WI38 (cell line): Measurements from ENCODE around the gene WFDC1.

Experiments used
- H3K4me3 ChIP-seq: 2 replicates; pipeline ENCODE4 v1.5.1; 2011; ENCODE audit warnings: low read depth, mild to moderate bottlenecking, control low read depth, low read length
- TF ChIP-seq, protein P1 (sequence below): IDR thresholded peaks from 2 replicates; pipeline ENCODE4 v1.5.1; 2012; ENCODE audit warnings: low read depth, mild to moderate bottlenecking, control low read depth, low read length

The WFDC1 gene

DNA sequence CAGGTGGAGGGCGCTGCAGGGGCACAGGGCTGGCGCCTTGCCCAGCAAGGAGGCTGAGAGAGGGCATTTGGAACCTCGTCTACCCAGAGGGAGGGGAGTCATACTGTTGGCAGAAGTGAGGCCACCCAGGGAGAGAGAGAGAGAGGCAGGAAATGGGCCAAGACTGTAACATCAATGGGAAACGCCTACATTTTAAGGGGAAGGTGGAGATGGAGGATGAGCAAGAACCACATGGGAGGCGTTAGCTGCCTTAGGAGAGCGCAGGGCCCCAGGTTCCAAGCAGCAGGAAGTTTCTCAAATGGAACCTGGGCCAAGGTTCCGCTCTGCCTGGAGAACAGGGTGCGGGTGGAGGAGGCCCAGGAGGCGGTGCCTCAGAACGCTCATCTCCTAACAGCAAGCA, 2.7 kb upstream of the WFDC1 start:
- H3K4me3 ChIP-seq: no peak overlapping the region
- TF ChIP-seq, protein P1, sequence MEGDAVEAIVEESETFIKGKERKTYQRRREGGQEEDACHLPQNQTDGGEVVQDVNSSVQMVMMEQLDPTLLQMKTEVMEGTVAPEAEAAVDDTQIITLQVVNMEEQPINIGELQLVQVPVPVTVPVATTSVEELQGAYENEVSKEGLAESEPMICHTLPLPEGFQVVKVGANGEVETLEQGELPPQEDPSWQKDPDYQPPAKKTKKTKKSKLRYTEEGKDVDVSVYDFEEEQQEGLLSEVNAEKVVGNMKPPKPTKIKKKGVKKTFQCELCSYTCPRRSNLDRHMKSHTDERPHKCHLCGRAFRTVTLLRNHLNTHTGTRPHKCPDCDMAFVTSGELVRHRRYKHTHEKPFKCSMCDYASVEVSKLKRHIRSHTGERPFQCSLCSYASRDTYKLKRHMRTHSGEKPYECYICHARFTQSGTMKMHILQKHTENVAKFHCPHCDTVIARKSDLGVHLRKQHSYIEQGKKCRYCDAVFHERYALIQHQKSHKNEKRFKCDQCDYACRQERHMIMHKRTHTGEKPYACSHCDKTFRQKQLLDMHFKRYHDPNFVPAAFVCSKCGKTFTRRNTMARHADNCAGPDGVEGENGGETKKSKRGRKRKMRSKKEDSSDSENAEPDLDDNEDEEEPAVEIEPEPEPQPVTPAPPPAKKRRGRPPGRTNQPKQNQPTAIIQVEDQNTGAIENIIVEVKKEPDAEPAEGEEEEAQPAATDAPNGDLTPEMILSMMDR: no peak

DNA sequence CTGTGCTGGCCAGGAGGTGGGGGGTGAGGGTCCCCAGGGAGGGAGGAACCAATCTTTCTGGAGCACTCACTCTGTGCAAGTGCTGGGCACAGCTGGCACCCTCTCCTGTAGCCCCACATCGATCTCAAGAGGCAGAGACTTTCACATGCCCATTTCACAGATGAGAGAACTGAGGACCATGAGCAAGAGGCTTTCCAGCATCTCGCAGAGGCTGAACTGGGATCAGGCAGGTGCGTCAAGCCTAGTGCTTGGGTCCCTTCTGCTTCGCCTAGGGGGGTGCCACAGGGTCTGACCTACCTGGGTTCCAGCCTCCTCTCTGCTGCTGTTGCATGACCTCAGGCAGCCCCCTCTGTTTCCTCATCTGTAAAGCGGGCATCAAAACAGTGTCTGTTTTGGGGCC, 1.3 kb upstream of the WFDC1 start:
- TF ChIP-seq, protein P1: no peak
- H3K4me3 ChIP-seq: no peak overlapping the region

DNA sequence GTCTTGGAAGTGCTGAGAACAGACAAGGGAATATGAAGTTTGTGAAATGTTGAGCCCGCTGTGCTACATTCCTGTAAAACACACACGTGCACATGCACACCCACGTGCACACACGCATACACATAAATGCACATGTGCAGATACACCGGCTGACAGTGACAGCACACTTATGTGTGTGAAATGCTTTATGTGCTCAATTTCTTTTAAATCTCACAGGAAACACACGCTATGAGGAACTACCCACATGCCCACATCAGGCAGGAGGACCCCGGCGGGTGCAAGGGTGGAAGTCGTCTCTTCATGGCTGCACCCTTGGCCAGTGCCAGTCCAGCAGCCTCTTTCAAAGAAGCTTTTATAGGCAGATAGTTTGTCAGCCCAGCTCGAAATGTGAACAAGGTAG, 561 bp upstream of the WFDC1 start:
- TF ChIP-seq, protein P1: no peak
- H3K4me3 ChIP-seq: no peak overlapping the region; the same call in 1 of the 2 replicates

DNA sequence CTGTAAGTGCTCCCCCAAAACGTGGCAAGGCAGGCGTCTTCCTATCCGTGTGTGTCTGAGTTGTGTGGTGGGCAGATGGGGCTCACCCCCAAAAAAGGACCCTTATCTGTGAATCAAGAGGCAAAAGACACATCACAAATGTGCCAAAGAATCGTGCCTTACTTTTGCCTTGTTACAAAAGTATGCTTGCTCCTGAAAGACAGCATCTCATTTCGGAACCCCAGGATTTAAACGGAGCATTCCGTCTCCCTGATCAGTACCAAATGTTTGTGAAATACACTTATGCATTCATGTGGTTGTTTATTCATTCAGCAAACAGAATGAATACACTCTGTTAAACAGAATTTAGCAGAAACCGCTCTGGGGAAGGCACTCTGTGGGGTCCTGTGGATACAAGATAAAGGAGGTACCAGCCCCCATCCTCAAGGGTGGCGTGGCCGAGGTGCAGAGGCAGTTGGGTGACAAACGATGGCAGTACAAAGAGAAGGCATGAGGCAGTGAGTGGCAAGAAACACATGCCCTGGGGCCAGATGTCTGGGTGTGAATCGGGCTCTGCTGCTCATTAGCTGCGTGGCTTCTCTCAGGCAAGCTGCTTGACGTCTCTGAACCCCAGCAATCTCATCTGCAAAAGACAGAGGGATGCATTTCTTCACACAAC, 654 bp downstream of the WFDC1 start:
- H3K4me3 ChIP-seq: peak overlapping the region; percentile 64
- TF ChIP-seq, protein P1: no peak

DNA sequence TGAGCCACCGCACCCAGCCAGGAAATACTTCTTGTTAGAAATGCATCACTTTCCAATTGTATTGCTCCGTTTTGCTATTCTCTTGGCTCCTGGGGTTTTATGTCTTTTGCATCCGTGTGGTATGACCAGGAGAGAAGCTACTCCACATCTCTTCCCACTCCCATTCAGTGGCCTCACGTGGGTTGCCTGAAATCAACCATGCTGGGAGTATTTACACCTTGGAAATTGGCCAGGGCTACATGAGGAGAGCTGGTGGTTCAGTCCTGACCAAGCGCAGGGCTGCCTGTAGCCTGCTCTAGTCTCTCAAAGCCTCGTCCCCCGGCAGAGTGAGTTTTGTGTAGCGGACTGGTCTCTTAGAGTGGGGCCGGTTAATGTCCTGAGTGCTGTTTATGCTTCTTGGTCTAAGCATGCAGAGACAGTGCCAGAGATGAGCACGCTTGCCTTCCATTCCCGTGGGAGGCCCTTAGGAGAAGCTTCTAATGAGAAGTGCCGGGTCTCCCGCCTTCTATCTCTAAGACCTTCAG, 3.8 kb downstream of the WFDC1 start:
- no peak overlapping the region for H3K4me3 ChIP-seq
- TF ChIP-seq, protein P1: no peak

DNA sequence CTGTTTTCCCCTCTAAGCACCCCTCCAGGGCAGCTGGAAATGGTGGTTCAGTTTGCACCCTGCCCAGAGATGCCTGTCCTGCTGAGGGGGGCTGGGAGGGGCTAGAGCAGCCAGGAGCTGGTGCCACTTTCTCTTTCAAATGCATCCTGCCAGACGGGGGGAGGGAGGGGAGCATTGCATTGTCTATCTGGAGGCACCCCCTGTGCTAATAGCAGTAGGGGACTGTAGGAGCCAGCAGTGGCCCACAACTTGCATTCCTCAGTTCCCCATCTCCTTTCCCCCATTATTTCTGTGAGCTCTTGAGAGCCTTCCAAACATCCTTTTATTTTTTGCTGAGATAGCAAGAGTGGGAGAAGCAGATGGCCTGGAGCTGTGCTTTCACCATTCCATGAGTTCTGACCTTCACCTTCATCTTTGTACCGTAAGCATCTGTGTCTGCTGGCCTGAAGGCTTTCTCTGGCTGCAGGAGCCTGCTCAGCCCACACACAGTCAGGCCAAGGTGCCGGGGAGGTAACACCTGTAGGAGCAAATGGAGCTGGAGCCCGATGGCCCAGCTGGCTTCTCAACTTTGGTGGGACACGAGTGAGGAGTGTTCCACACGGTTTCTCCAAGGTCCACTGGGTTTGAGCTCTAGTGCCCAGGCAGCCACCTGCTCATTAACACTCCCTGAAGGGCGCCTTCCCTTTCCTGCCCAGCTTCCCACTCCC, 5.2 kb downstream of the WFDC1 start:
- no peak overlapping the region for H3K4me3 ChIP-seq
- TF ChIP-seq, protein P1: no peak

DNA sequence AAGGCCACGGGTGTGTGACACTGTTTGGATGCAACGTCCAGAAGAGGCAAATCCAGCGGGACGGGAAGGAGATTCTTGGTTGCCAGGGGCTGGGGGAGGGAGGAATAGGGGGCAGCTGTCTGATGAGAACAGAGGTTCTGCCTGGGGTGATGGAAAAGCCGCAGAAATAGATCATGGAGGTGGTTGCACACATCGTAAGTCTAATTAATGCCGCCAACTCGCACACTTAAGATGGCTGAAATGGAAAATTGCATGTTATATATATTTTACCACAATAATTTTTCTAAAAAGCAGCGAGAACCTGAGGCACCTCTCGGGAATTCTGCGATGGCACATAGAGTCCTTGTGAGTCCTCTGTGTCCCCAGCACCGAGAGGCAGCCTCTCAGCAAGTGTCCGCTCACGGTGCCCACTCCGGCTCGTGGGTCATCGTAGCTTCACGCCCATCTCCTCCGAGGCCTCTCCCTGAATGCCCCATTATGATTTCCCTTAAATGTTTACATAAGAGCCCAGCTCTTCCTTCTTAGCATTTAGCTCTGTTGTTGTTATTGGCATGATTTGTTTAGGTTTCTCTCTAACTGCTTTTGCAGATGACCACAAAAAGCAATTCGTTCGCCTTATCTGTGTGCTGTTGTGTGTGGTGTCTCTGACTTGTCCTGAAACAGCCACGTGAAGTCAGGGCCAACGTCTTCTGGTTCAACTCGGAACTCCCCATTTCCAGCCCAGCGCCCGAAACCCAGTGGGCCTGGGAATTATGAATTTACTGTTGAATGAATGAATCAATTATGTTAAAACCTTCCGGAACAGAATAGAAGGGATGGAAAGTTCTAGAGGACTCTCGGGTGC, 7.7 kb downstream of the WFDC1 start:
- H3K4me3 ChIP-seq: no peak overlapping the region

More for the DNA sequence above, 7.7 kb downstream of the WFDC1 start:
- TF ChIP-seq, protein P1: no peak
